Globus pallidus (tissue), 1 donor: ENCODE measurements around the gene UBASH3B.
"Not testable (repeated sequence)": the region's sequence is repeated elsewhere in the genome, so short reads cannot be mapped to it uniquely, and the experiment has no call there.

Source experiments
- DNase-seq: peaks from one replicate; pipeline ENCODE4 v3.0.0-alpha.2; 2015; ENCODE audit warnings: low spot score

UBASH3B gene

DNA sequence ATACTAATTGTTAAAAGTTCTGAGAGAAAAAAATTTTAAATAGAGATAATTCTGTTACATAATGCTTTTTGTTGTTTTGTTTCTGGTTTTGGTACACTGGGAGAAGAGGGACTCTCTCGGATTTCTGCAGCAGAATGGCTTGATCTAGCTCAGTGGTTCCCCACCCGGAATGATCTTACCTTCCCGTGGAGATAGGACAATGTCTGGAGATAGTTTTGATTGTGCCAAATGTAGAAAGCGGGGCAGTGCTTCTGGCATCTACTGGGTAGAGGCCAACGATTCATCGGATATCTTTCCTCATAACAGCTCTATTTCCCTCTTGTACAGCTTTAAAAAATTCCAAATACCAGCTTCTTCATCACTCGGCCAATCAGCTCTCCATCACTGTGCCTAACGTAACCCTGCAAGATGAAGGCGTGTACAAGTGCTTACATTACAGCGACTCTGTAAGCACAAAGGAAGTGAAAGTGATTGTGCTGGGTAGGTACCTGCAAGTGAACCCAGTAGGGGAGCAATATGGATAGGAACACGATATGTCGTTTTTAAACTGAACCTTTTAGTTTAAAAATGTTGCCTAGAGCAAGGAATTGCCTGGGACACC is 195.9 kb downstream of the UBASH3B start:
- DNase-seq: no peak

DNA sequence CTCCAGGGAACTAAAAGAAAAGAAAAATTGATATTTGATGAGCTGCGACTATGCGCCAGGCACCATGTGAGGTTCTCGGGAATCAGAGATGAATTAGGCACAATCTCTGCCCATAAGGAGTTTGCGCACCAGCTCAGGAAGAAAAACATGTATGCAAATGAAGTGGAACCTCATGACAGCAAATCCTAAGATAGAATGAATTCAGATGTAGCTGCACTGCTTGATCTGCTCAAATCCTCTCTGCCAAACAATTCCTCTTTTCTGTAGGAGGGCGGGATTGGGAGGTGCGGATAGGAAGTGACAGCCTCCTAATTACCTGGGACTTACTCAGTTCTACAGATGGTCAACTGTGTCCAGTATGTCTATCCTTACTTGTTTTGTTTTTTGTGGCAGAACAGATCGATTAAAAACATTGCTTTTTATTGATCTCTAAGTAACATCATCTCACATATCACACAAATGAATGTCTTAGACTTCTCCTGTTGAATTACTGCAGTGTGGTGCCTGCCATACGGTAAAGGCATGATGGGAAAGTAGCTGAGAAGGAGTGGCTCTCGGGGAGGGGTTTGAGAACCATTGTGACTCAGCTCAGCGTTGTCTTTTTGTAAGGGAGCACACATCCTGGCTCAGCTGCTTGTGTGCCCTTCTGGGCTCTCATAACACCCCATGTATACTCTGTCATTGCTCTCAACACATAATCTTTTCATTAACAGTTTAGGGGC is 196.7 kb downstream of the UBASH3B start:
- DNase-seq: no peak

DNA sequence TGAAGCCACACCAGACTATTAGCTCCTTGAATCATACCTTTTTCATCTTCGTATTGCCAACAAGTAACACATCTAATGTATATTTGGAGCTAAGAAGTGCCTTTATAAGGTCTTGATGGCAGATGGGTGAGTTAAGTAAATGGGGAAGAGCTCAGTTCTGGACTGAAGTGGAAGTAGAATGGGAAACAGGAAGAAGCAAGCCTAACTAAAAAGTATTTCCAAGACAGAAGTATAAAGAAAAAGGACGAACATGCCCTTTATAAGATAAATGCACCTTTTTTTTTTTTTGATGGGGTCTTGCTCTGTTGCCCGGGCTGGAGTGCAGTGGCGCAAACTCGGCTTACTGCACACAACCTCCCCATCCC is 197.3 kb downstream of the UBASH3B start:
- DNase-seq: no peak

DNA sequence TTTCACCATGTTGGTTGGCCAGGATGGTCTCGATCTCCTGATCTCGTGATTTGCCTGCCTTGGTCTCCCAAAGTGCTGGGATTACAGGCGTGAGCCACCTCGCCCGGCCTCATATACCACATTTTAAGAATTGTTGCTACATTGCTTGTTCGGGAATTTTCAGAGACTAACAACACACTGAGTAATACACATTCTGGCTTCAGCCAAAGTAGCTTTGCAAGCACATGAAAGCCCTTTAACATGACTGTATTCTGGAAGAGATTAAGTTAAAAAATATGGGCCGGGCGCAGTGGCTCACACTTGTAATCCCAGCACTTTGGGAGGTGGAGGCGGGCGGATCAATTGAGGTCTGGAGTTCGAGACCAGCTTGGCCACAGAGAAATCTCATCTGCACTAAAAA is 197.7 kb downstream of the UBASH3B start:
- DNase-seq: no peak

DNA sequence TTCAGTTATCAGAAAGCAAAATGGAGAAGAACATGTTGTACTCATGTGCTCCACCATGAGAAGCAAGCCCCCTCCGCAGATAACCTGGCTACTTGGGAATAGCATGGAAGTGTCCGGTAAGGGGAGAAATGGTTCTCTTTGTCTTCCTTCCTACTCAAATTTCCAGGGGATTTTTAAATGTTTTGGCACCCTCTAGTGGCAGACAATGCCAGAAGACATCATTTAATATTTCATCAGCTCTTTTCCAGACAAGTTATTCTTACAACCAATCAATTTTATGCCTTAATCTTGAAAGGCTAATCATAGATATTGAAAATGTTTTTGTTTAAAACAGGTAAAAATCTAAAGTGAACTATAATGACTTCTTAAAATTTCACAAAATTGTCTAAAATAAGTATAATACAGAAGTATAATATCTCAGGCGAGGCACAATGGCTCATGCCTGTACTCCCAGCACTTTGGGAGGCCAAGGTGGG is 198.5 kb downstream of the UBASH3B start:
- peak; percentile 71 for DNase-seq

DNA sequence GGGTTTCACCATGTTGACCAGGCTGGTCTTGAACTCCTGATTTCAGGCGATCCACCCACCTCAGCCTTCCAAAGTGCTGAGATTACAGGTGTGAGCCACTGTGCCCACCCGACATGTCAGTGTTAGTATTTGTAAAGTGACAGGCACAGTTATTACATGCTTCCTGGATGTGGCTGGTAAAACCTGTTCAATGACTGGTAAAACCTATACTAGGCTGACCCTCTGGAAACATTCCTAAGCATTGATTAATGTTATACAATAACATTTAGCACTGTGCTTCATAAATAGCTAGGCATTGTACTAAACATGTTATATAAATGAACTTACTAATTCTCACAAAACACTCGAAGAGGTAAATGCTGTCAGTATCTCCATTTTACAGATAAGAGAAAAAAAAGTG is 206.1 kb downstream of the UBASH3B start:
- DNase-seq: no peak

DNA sequence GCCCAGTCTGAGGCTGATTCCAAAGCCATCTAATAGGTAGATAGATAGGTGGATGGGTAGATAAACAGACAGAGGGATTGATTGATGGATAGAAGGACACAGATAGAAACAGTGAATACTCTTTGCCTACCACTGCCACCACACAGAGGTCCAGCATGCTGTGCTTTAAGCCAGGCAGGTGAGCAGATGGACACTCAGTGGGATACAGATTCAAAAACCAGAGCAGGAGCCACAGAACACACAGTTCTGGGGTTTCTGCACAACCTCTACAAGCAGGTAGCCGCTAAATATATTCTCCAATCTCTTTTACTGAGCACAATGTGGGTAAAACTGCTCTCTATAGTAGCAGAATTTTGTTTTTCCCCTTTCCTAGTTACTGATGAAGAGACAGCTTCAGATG is 206.6 kb downstream of the UBASH3B start:
- DNase-seq: no peak

DNA sequence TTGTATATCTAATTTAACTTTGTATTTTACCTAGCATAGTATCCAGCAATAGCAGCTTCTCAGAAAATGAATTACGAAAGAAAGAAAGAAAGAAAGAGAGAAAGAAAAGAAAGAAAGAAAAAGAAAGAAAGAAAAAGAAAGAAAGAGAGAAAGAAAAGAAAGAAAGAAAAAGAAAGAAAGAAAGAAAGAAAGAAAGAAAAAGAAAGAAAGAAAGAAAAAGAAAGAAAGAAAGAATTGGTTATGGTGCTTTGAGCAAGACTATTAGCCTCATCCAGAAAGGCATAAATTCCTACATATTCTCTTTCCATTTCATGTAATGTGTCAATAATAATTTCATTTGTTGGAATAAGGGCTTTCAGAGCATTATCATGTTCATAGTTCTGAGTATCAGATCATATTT is 207.6 kb downstream of the UBASH3B start:
- not testable (repeated sequence) for DNase-seq

DNA sequence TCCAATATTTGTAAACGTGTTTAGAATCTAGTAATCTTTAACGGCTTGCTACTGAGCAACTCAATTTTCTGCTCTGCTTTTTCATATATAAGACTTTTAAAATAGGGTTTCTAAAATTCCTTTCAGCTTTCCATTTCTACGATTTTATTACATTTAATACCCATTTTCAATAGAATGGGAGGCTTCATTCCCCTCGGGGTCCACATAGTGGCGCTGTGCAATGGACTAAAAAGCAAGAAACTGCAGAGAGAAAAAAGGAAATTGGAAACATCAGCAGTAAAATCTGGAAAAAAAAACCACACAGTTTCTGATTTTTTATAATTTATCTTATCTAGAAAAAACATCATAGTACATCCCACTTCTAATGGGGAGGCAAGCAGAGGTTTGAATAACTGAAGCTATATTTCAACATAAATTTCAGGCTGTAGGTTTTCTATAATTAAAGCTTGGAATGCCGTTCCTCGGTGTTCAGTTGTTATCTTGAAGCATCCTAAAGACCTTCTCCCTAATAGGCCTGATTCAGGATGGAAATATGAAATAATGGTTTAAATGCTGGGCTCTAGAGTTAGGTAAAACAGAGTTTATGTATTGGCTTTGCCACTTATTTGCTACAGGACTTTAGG is 208.3 kb downstream of the UBASH3B start:
- peak; percentile 26 for DNase-seq
